ENCODE results near the gene KRTAP10-11. TPM values are rescaled to one million over a fixed set of nuclear protein-coding genes. Genes with fewer than 3 reads are reported as not detected.
"Not testable (repeated sequence)": the region's sequence is repeated elsewhere in the genome, so short reads cannot be mapped to it uniquely, and the experiment has no call there.

Gene KRTAP10-11
- total RNA-seq, 1 donor from 2014 or later, result not detected

GRCh38 chr21:44682580-44683151 lies 36.5 kb downstream of the KRTAP10-11 start:
- H3K9me3 Mint-ChIP-seq (ENCODE audit: unreplicated experiment), result no peaks in the 10 kb centered on the region
- peaks cover 72% of the 10 kb centered on the region for H3K27me3 Mint-ChIP-seq (ENCODE audit: unreplicated experiment)
- H3K4me3 Mint-ChIP-seq (ENCODE audit: unreplicated experiment), result no peak overlapping the region
- H3K27ac Mint-ChIP-seq (ENCODE audit: unreplicated experiment), result no peak overlapping the region
- TF ChIP-seq CTCF (IDR thresholded peaks at IDR 0.05), result no peak
- no peaks in the 10 kb centered on the region for H3K36me3 Mint-ChIP-seq (ENCODE audit: unreplicated experiment)
- DNase-seq (ENCODE audit: extremely low spot score, unreplicated experiment), result peak; percentile 42
- peaks cover 11% of the 10 kb centered on the region for H3K4me1 Mint-ChIP-seq (ENCODE audit: unreplicated experiment)

GRCh38 chr21:44684077-44684476 lies 37.9 kb downstream of the KRTAP10-11 start:
- Mint-ChIP-seq H3K9me3 (ENCODE audit: unreplicated experiment) (no peaks in the 10 kb centered on the region), H3K4me3 (ENCODE audit: unreplicated experiment) (no peak overlapping the region), H3K27ac (ENCODE audit: unreplicated experiment) (no peak overlapping the region), H3K36me3 (ENCODE audit: unreplicated experiment) (no peaks in the 10 kb centered on the region), H3K27me3 (ENCODE audit: unreplicated experiment) (peaks cover 81% of the 10 kb centered on the region), H3K4me1 (ENCODE audit: unreplicated experiment) (peaks cover 15% of the 10 kb centered on the region)
- TF ChIP-seq CTCF (IDR thresholded peaks at IDR 0.05), result no peak
- peak; percentile 56 for DNase-seq (ENCODE audit: extremely low spot score, unreplicated experiment)

- peak; percentile 34 for DNase-seq (ENCODE audit: extremely low spot score, unreplicated experiment)
- no peak overlapping the region for H3K4me3 Mint-ChIP-seq (ENCODE audit: unreplicated experiment)
- no peak overlapping the region for H3K27ac Mint-ChIP-seq (ENCODE audit: unreplicated experiment)
- H3K36me3 Mint-ChIP-seq (ENCODE audit: unreplicated experiment), result no peaks in the 10 kb centered on the region
- no peak for TF ChIP-seq CTCF (IDR thresholded peaks at IDR 0.05)
- no peaks in the 10 kb centered on the region for H3K9me3 Mint-ChIP-seq (ENCODE audit: unreplicated experiment)
- H3K4me1 Mint-ChIP-seq (ENCODE audit: unreplicated experiment), result peaks cover 15% of the 10 kb centered on the region
- H3K27me3 Mint-ChIP-seq (ENCODE audit: unreplicated experiment), result peaks cover 77% of the 10 kb centered on the region
These were observed 38.3 kb downstream of the KRTAP10-11 start for GRCh38 chr21:44684483-44684882.

- peaks cover 15% of the 10 kb centered on the region for H3K4me1 Mint-ChIP-seq (ENCODE audit: unreplicated experiment)
- not testable (repeated sequence) for H3K27ac Mint-ChIP-seq (ENCODE audit: unreplicated experiment); H3K36me3 Mint-ChIP-seq (ENCODE audit: unreplicated experiment); H3K4me3 Mint-ChIP-seq (ENCODE audit: unreplicated experiment); H3K9me3 Mint-ChIP-seq (ENCODE audit: unreplicated experiment)
- H3K27me3 Mint-ChIP-seq (ENCODE audit: unreplicated experiment), result peaks cover 76% of the 10 kb centered on the region
- peak; percentile 67 for DNase-seq (ENCODE audit: extremely low spot score, unreplicated experiment)
These were observed 38.8 kb downstream of the KRTAP10-11 start for GRCh38 chr21:44685050-44685449.

GRCh38 chr21:44686000-44686781 lies 40.0 kb downstream of the KRTAP10-11 start:
- Mint-ChIP-seq H3K27ac (ENCODE audit: unreplicated experiment) (no peak overlapping the region), H3K9me3 (ENCODE audit: unreplicated experiment) (no peaks in the 10 kb centered on the region), H3K4me1 (ENCODE audit: unreplicated experiment) (peaks cover 15% of the 10 kb centered on the region), H3K27me3 (ENCODE audit: unreplicated experiment) (peaks cover 76% of the 10 kb centered on the region), H3K4me3 (ENCODE audit: unreplicated experiment) (no peak overlapping the region), H3K36me3 (ENCODE audit: unreplicated experiment) (no peaks in the 10 kb centered on the region)
- no peak for TF ChIP-seq CTCF (IDR thresholded peaks at IDR 0.05)
- DNase-seq (ENCODE audit: extremely low spot score, unreplicated experiment), result peak; percentile 76

All from osteocyte (in vitro differentiated cells).